SH-SY5Y (cell line): ENCODE data around the gene SLC9A1.

ENCODE experiments used
- GATA2 ChIP-seq: IDR thresholded peaks from 2 replicates; pipeline ENCODE4 v1.6.1; 2011; ENCODE audit warnings: mild to moderate bottlenecking, low read depth, low read length
- GATA3 ChIP-seq: IDR thresholded peaks from 2 replicates; pipeline ENCODE4 v1.6.1; 2011; ENCODE audit warnings: low read depth, mild to moderate bottlenecking, low read length, moderate library complexity

- TF ChIP-seq GATA2 (no peak), GATA3 (no peak)
Measured at GRCh38 chr1:27068922-27069321, 86.0 kb downstream of the SLC9A1 start.
